Glomerular endothelial cell (primary cell): Measurements from ENCODE around the gene HNRNPR. TPM values are rescaled to one million over a fixed set of nuclear protein-coding genes. Genes with fewer than 3 reads are reported as not detected.
"Not testable (repeated sequence)": the region's sequence is repeated elsewhere in the genome, so short reads cannot be mapped to it uniquely, and the experiment has no call there.

Experiments
- DNase-seq: peaks from one replicate; pipeline ENCODE4 v3.0.0-alpha.2; 2011; ENCODE audit warnings: low read depth, low spot score; ENCODE audit errors: extremely low read depth
- total RNA-seq: library from RNA; depleted of rRNA; stranded (reverse); fragments of >200 nt; gene quantifications from 2 replicates; pipeline ENCODE4 v1.2.3, GENCODE V29; 2015

The HNRNPR gene
- total RNA-seq, 1 donor from 2014 or later, result 99.3 TPM

DNA sequence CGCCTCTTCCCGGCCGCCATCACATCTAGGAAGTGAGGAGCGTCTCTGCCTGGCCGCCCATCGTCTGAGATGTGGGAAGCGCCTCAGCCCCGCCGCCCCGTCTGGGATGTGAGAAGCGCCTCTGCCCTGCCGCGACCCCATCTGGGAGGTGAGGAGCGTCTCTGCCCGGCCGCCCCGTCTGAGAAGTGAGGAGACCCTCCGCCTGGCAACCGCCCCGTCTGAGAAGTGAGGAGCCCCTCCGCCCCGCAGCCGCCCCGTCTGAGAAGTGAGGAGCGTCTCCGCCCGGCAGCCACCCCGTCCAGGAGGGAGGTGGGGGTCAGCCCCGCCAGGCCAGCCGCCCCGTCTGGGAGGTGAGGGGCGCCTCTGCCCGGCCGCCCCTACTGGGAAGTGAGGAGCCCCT, 86.7 kb downstream of the HNRNPR start:
- DNase-seq, result not testable (repeated sequence)

Other genes with a start within 250 kb of the HNRNPR start
- gene LUZP1, start 175.4 kb downstream of the HNRNPR start, total RNA-seq, result 64.9 and 71.9 TPM in 2 replicates
- 3.4 and 5.8 TPM in 2 replicates for gene HTR1D, start 126.8 kb downstream of the HNRNPR start, total RNA-seq
- 22.9 and 25.6 TPM in 2 replicates for gene ZNF436, start 25.6 kb upstream of the HNRNPR start, total RNA-seq
- gene TCEA3, start 80.5 kb upstream of the HNRNPR start, total RNA-seq, result 0.10 and 0.70 TPM in 2 replicates
- 9.8 and 10.6 TPM in 2 replicates for gene ASAP3, start 139.9 kb upstream of the HNRNPR start, total RNA-seq
- gene E2F2, start 186.9 kb upstream of the HNRNPR start, total RNA-seq, result 0.10 and 0.82 TPM in 2 replicates
- 196 and 399 TPM in 2 replicates for gene ID3, start 215.2 kb upstream of the HNRNPR start, total RNA-seq